ENCODE data around the gene NKX3-2. TPM values are rescaled to one million over a fixed set of nuclear protein-coding genes. Genes with fewer than 3 reads are reported as not detected.
"Not testable (repeated sequence)": the region's sequence is repeated elsewhere in the genome, so short reads cannot be mapped to it uniquely, and the experiment has no call there.

Gene NKX3-2
- total RNA-seq, result not detected

GRCh38 chr4:13543839-13544605, at the start of gene NKX3-2:
NKX3-2 (minus strand) TSS chr4:13544508; CDS start chr4:13544414, 94 bp downstream.
- H3K9me3 Mint-ChIP-seq, result peaks cover 3% of the 10 kb centered on the region
- peak within 1 kb of the TSS; percentile 69 for H3K4me3 Mint-ChIP-seq
- peak within 1 kb of the TSS; percentile 52 for H3K27ac Mint-ChIP-seq
- ChIA-PET POLR2A (no interaction called here), CTCF (interaction anchor here (1.1 to 2.7 kb wide), 2 partner anchors 15 to 23 kb away, joined by 3 to 10 read pairs; no protein-coding TSS in a partner anchor)
- H3K4me1 Mint-ChIP-seq, result peaks cover 33% of the 10 kb centered on the region
- no peak for DNase-seq
- peaks cover 10% of the 10 kb centered on the region for H3K36me3 Mint-ChIP-seq (ENCODE audit: low read depth)
- H3K27me3 Mint-ChIP-seq, result peaks cover 72% of the 10 kb centered on the region

DNA sequence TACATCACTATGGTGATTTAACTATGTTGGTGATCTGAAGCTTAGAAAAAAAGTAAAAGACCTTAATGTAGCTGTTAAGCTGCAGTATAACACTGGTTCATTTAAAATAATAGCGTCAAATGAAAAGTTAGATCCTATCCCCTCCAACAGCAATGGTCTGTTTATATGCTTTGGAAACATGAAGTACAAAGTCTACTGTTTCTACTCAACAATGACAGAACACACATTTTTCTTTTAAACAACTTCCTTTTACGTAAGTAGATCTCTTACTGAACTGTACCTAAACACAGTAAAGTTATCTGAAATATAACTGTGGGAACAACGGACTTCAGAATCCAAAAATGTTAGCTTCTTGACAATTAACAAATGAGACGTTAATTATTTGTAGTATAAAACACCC, 47.9 kb upstream of the NKX3-2 start:
- Mint-ChIP-seq H3K4me3 (no peak overlapping the region), H3K27me3 (no peaks in the 10 kb centered on the region), H3K36me3 (ENCODE audit: low read depth) (peaks cover 27% of the 10 kb centered on the region), H3K9me3 (no peaks in the 10 kb centered on the region), H3K27ac (no peak overlapping the region), H3K4me1 (no peaks in the 10 kb centered on the region)
- DNase-seq, result no peak
- CTCF ChIA-PET, result interaction anchor here (0.6 kb wide), 1 partner anchor 859 kb away, joined by 3 read pairs; no protein-coding TSS in a partner anchor
- POLR2A ChIA-PET, result no interaction called here

- H3K4me3 Mint-ChIP-seq, result no peak overlapping the region
These were observed 46.5 kb upstream of the NKX3-2 start for GRCh38 chr4:13590766-13591165.

DNA sequence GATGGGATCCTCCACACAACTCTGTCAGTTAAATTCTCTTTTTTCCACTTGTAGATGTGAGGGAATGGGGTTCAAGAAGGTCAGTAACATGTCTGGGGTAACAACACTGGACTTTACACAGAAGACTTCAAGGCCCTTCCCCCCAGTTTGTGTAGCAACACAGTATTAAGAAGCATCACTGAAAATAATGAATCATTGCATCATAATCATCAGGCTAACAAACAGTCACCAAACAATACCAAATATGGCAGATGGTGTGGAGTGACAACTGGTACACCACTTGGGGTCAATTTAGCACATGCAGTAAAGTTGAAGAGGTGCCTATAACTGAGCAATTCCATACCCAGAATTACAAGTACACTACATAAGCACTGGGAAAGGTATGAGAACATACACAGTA, 44.6 kb upstream of the NKX3-2 start:
- ChIA-PET CTCF (no interaction called here), POLR2A (no interaction called here)
- Mint-ChIP-seq H3K36me3 (ENCODE audit: low read depth) (peaks cover 17% of the 10 kb centered on the region), H3K4me1 (no peaks in the 10 kb centered on the region), H3K27me3 (no peaks in the 10 kb centered on the region), H3K27ac (no peak overlapping the region), H3K9me3 (no peaks in the 10 kb centered on the region), H3K4me3 (no peak overlapping the region)
- no peak for DNase-seq

More at GRCh38 chr4:13590766-13591165, 46.5 kb upstream of the NKX3-2 start:
- CTCF ChIA-PET, result interaction anchor here (0.6 to 1.3 kb wide), 2 partner anchors 10 to 134 kb away, joined by 3 read pairs; no protein-coding TSS in a partner anchor
- POLR2A ChIA-PET, result no interaction called here
- Mint-ChIP-seq H3K27me3 (no peaks in the 10 kb centered on the region), H3K4me1 (no peaks in the 10 kb centered on the region), H3K27ac (no peak overlapping the region), H3K9me3 (no peaks in the 10 kb centered on the region), H3K36me3 (ENCODE audit: low read depth) (peaks cover 19% of the 10 kb centered on the region)
- DNase-seq, result no peak

GRCh38 chr4:13584481-13584880, 40.2 kb upstream of the NKX3-2 start:
- Mint-ChIP-seq H3K9me3 (no peaks in the 10 kb centered on the region), H3K36me3 (ENCODE audit: low read depth) (peaks cover 38% of the 10 kb centered on the region), H3K4me3 (no peak overlapping the region), H3K4me1 (no peaks in the 10 kb centered on the region), H3K27me3 (no peaks in the 10 kb centered on the region), H3K27ac (peak overlapping the region; percentile 36)
- CTCF ChIA-PET, result no interaction called here
- DNase-seq, result no peak
- POLR2A ChIA-PET, result no interaction called here

DNA sequence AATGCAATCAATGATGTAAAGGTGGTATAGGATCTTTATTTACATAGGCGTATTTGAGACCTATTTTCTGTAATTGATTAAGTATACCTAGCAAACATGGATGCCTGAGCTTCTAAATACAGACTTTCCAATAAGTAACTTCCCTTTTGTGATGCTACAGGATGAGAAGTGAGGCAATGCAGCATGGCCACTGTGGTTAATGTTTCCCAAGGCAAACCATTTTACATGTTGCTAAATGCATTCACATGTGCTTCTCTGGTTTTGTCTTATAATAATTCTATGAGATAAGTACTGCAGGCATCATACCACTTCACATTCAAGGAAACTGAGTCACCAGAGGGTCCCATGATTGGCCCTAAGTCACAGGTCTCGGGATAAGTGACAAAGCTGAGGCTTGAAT, 35.7 kb upstream of the NKX3-2 start:
- ChIA-PET CTCF (no interaction called here), POLR2A (no interaction called here)
- no peak overlapping the region for H3K27ac Mint-ChIP-seq
- no peaks in the 10 kb centered on the region for H3K9me3 Mint-ChIP-seq
- peaks cover 45% of the 10 kb centered on the region for H3K36me3 Mint-ChIP-seq (ENCODE audit: low read depth)
- H3K27me3 Mint-ChIP-seq, result no peaks in the 10 kb centered on the region
- no peak overlapping the region for H3K4me3 Mint-ChIP-seq
- no peak for DNase-seq
- H3K4me1 Mint-ChIP-seq, result no peaks in the 10 kb centered on the region

DNA sequence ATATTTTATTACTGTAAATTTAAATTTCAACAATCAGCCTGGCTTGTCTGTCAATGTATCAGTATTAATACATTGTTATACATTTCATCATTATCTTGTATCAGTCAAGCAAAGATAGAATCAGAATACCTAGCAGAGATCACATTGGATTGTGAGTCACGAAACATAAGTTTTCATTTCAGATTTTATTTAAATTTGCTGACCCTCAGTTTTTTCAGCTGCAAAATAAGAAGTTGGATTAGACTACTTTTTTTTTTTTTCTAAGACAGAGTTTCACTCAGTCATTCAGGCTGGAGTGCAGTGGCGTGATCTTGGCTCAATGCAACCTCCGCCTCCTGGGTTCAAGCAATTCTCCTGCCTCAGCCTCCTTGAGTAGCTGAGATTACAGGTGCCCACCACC, 33.4 kb upstream of the NKX3-2 start:
- CTCF ChIA-PET, result no interaction called here
- DNase-seq, result no peak
- Mint-ChIP-seq H3K4me3 (no peak overlapping the region), H3K9me3 (no peaks in the 10 kb centered on the region), H3K27me3 (no peaks in the 10 kb centered on the region), H3K36me3 (ENCODE audit: low read depth) (peaks cover 43% of the 10 kb centered on the region), H3K4me1 (peaks cover 1% of the 10 kb centered on the region), H3K27ac (no peak overlapping the region)
- POLR2A ChIA-PET, result no interaction called here

GRCh38 chr4:13570916-13571315, 26.6 kb upstream of the NKX3-2 start:
- DNase-seq, result no peak
- Mint-ChIP-seq H3K27me3 (no peaks in the 10 kb centered on the region), H3K36me3 (ENCODE audit: low read depth) (peaks cover 43% of the 10 kb centered on the region), H3K27ac (no peak overlapping the region), H3K9me3 (no peaks in the 10 kb centered on the region), H3K4me3 (no peak overlapping the region), H3K4me1 (peaks cover 1% of the 10 kb centered on the region)
- ChIA-PET POLR2A (no interaction called here), CTCF (no interaction called here)

DNA sequence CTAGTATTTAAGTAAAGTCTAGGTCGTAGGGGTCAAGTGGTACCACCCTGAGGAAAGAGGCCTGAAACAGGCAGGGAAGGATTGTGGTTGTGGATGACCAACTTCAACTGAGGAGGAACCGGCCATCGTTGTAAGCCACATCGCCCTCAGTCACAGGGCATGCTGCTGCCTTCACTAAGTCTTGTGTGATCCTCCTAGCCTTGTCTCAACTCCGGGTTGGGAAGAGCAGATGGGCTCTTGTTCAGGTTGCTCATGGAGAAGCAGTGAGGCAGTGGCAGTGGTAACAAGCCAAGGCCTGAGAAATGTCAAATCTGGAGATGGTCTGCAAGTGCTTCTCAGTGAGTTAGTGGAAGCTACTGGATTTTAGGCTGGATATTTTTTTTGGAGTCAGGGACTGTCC, 22.8 kb upstream of the NKX3-2 start:
- Mint-ChIP-seq H3K4me1 (no peaks in the 10 kb centered on the region), H3K27me3 (no peaks in the 10 kb centered on the region), H3K9me3 (no peaks in the 10 kb centered on the region), H3K36me3 (ENCODE audit: low read depth) (peaks cover 33% of the 10 kb centered on the region), H3K4me3 (no peak overlapping the region), H3K27ac (no peak overlapping the region)
- no peak for DNase-seq
- CTCF ChIA-PET, result no interaction called here
- POLR2A ChIA-PET, result no interaction called here

- H3K36me3 Mint-ChIP-seq (ENCODE audit: low read depth), result peaks cover 7% of the 10 kb centered on the region
- ChIA-PET POLR2A (no interaction called here), CTCF (no interaction called here)
- no peak for DNase-seq
- no peaks in the 10 kb centered on the region for H3K4me1 Mint-ChIP-seq
- no peak overlapping the region for H3K4me3 Mint-ChIP-seq
- H3K27me3 Mint-ChIP-seq, result peaks cover 6% of the 10 kb centered on the region
- H3K9me3 Mint-ChIP-seq, result no peaks in the 10 kb centered on the region
- no peak overlapping the region for H3K27ac Mint-ChIP-seq
These were observed 18.6 kb upstream of the NKX3-2 start for GRCh38 chr4:13562876-13563275.

GRCh38 chr4:13561673-13562072, 17.4 kb upstream of the NKX3-2 start:
- H3K4me3 Mint-ChIP-seq, result no peak overlapping the region
- H3K27me3 Mint-ChIP-seq, result peaks cover 14% of the 10 kb centered on the region
- H3K4me1 Mint-ChIP-seq, result no peaks in the 10 kb centered on the region
- no peaks in the 10 kb centered on the region for H3K9me3 Mint-ChIP-seq
- peaks cover 6% of the 10 kb centered on the region for H3K36me3 Mint-ChIP-seq (ENCODE audit: low read depth)
- ChIA-PET POLR2A (no interaction called here), CTCF (no interaction called here)
- no peak overlapping the region for H3K27ac Mint-ChIP-seq
- no peak for DNase-seq

GRCh38 chr4:13560111-13560510, 15.8 kb upstream of the NKX3-2 start:
- DNase-seq; H3K9me3 Mint-ChIP-seq; POLR2A ChIA-PET; H3K4me3 Mint-ChIP-seq; CTCF ChIA-PET; H3K4me1 Mint-ChIP-seq; H3K36me3 Mint-ChIP-seq (ENCODE audit: low read depth); H3K27ac Mint-ChIP-seq: not testable (repeated sequence)
- peaks cover 15% of the 10 kb centered on the region for H3K27me3 Mint-ChIP-seq

DNA sequence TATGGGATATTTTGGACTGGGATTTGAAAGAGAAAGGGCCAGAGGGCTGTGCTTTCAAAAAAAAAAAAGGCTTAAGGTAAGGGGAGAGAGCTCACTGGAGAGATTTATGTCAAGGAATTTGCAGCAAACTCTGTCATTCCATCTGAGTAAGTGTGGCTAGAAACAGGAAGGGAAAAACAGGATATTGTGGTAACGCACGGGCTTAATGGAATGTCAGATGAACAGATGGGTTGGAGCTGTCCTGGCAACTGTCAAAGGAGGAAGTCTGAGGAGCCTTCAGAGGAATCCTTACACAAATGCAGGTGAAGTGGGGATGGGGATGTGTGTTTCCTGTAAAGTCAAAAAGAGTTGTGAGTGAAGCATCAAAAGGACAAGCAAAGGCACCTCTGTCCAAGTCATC, 15.1 kb upstream of the NKX3-2 start:
- POLR2A ChIA-PET, result interaction anchor here (0.7 kb wide), 1 partner anchor 32 kb away, joined by 3 read pairs; no protein-coding TSS in a partner anchor
- CTCF ChIA-PET, result interaction anchor here (0.6 kb wide), 1 partner anchor 923 kb away, joined by 3 read pairs; no protein-coding TSS in a partner anchor
- Mint-ChIP-seq H3K9me3 (no peaks in the 10 kb centered on the region), H3K4me3 (no peak overlapping the region), H3K27ac (no peak overlapping the region), H3K27me3 (peaks cover 15% of the 10 kb centered on the region), H3K36me3 (ENCODE audit: low read depth) (no peaks in the 10 kb centered on the region), H3K4me1 (no peaks in the 10 kb centered on the region)
- DNase-seq, result no peak

DNA sequence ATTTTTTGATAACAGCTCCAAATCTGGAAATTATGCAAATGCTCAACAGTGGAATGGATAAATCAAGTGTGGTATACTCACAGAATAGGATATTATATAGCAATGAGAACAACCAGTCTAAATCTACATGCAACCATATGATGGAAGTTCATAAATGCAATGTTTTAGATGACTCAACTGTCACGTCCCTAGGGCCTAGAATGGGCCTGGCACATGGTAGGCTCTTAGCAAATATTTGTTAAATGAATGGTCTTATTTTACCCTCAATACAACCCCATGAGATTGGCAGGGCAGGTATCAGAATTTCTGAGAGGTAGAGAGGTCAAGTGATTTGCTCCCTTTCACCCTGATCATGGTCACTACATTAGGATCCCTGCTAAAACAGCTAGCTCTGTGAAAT, 14.6 kb upstream of the NKX3-2 start:
- no peaks in the 10 kb centered on the region for H3K36me3 Mint-ChIP-seq (ENCODE audit: low read depth)
- POLR2A ChIA-PET, result no interaction called here
- no peaks in the 10 kb centered on the region for H3K4me1 Mint-ChIP-seq
- no peaks in the 10 kb centered on the region for H3K9me3 Mint-ChIP-seq
- H3K27me3 Mint-ChIP-seq, result peaks cover 15% of the 10 kb centered on the region
- CTCF ChIA-PET, result no interaction called here
- H3K27ac Mint-ChIP-seq, result no peak overlapping the region
- DNase-seq, result no peak
- no peak overlapping the region for H3K4me3 Mint-ChIP-seq
